ENCODE measurements around the gene AKR1C8. TPM values are rescaled to one million over a fixed set of nuclear protein-coding genes. Genes with fewer than 3 reads are reported as not detected.

Gene AKR1C8
- total and polyA plus RNA-seq, 2 of the 13 experiments (the other 11 are each of a cell fraction or from before 2014, with no cell fraction given): 0.12 TPM; not detected in 1

DNA sequence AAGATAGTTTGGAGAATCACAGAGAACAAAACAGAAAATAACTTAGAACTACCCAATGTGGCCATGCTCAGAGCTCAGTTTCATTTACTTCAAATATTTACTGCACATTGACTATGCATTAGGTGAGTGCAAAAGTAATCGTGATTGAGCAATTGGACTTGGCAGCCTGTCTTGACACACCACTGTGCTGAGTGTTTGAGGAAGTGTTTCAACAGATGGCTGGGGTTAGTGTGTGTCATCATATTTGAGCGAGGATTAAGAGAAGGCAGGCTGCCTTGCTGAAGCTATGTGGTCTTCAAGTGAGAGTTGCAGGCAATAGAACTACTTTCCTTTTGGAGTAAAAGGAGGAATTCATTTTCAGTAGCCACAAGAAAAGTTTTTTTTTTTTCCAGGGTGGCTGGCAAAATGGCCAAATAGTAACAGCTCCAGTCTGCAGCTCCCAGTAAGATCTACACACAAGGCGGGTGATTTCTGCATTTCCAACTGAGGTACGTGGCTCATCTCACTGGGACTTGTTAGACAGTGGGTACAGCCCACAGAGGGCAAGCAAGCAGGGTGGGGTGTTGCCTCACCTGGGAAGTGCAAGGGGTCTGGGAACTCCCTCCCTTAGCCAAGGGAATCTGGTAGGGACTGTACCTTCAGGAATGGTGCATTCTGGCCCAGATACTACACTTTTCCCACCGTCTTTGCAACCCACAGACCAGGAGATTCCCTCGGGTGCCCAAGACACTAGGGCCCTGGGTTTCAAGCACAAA is 49.3 kb upstream of the AKR1C8 start (continued):
- TF ChIP-seq ZNF678 (CRISPR knock-in tag; IDR thresholded peaks at IDR 0.05) (no peak), MIER3 (CRISPR knock-in tag; IDR thresholded peaks at IDR 0.05; ENCODE audit: borderline replicate concordance) (peak; percentile 93; the same call in 1 of the 2 replicates), EZH2 (conservative IDR thresholded peaks at IDR 0.05; ENCODE audit: low read depth, low read length) (no peak), ZNF878 (CRISPR knock-in tag; IDR thresholded peaks at IDR 0.05) (peak; percentile 30; the same call in 1 of the 2 replicates), TOE1 (CRISPR knock-in tag; IDR thresholded peaks at IDR 0.05) (no peak), PREB (CRISPR knock-in tag; IDR thresholded peaks at IDR 0.05) (no peak), TCF7L2 (IDR thresholded peaks at IDR 0.05; ENCODE audit: low read depth, low read length) (no peak), ZNF234 (CRISPR knock-in tag; conservative IDR thresholded peaks at IDR 0.05) (no peak), CEBPB (IDR thresholded peaks at IDR 0.05; ENCODE audit: borderline replicate concordance, low read depth, low read length) (peak; percentile 99), ZNF766 (CRISPR knock-in tag; IDR thresholded peaks at IDR 0.05; ENCODE audit: borderline replicate concordance) (no peak), ZNF7 (CRISPR knock-in tag; IDR thresholded peaks at IDR 0.05) (0 out of 2 replicates have a peak, but pooled peaks have one; percentile 31), ZHX2 (IDR thresholded peaks at IDR 0.05; ENCODE audit: low read depth) (no peak), ZHX2 (CRISPR knock-in tag; IDR thresholded peaks at IDR 0.05; ENCODE audit: borderline replicate concordance) (no peak), ZFP36 (IDR thresholded peaks at IDR 0.05; ENCODE audit: borderline replicate concordance, low read depth, low read length, partially characterized antibody) (no peak), ATM (IDR thresholded peaks at IDR 0.05; ENCODE audit: borderline replicate concordance) (no peak), SRF (IDR thresholded peaks at IDR 0.05; ENCODE audit: low read depth, low read length) (no peak), RAD21 (CRISPR knock-in tag; IDR thresholded peaks at IDR 0.05) (no peak), ASH2L (IDR thresholded peaks at IDR 0.05; ENCODE audit: insufficient read length, low read depth, low read length) (no peak), ZNF121 (CRISPR knock-in tag; IDR thresholded peaks at IDR 0.05) (no peak)
- TF ChIP-seq, protein P1, sequence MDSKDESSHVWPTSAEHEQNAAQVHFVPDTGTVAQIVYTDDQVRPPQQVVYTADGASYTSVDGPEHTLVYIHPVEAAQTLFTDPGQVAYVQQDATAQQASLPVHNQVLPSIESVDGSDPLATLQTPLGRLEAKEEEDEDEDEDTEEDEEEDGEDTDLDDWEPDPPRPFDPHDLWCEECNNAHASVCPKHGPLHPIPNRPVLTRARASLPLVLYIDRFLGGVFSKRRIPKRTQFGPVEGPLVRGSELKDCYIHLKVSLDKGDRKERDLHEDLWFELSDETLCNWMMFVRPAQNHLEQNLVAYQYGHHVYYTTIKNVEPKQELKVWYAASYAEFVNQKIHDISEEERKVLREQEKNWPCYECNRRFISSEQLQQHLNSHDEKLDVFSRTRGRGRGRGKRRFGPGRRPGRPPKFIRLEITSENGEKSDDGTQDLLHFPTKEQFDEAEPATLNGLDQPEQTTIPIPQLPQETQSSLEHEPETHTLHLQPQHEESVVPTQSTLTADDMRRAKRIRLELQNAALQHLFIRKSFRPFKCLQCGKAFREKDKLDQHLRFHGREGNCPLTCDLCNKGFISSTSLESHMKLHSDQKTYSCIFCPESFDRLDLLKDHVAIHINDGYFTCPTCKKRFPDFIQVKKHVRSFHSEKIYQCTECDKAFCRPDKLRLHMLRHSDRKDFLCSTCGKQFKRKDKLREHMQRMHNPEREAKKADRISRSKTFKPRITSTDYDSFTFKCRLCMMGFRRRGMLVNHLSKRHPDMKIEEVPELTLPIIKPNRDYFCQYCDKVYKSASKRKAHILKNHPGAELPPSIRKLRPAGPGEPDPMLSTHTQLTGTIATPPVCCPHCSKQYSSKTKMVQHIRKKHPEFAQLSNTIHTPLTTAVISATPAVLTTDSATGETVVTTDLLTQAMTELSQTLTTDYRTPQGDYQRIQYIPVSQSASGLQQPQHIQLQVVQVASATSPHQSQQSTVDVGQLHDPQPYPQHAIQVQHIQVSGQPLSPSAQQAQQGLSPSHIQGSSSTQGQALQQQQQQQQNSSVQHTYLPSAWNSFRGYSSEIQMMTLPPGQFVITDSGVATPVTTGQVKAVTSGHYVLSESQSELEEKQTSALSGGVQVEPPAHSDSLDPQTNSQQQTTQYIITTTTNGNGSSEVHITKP (CRISPR knock-in tag; IDR thresholded peaks at IDR 0.05; ENCODE audit: low read depth): no peak

Measured in HepG2 (cell line).